HG02884 (cell line): ENCODE data around the gene CRB1.

Source experiments
- ATAC-seq: cut with Tn5 transposase; IDR thresholded peaks from one replicate; pipeline ENCODE4 v1.9.1; 2021; ENCODE audit warnings: mild to moderate bottlenecking, moderate library complexity; ENCODE audit not compliant: unreplicated experiment

The CRB1 gene

DNA sequence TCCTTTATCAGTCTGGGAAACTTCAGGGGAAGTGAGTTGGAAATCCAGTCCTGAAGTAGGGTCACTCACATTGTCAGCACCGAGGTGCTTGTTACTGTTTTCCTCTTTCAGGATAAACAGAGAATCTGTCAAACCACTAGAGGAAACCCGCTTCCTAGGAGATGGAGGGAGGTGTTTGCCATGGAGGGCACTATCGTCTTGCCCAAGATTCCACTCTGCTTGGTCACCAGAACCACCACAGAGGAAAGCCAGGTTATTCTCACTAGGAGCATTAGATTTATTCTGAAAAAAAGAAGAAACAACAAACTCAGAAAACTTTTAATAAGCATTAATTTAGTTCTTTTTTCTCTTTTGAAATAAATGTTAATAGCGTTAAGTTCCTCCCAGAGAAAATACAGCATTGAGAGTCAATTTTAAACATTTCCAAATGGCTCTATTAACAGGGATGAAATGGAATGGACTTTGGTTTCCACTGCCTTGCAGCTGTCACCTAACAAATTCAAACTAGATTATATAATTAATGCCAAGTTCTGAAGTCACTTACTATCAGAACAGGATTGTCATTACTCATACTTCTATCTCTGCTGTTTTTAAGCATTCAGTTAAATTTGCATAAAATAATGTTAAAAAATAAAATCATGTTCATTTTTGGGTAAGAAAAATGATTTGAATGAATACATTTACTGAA is 242.8 kb downstream of the CRB1 start:
- ATAC-seq: no peak

DNA sequence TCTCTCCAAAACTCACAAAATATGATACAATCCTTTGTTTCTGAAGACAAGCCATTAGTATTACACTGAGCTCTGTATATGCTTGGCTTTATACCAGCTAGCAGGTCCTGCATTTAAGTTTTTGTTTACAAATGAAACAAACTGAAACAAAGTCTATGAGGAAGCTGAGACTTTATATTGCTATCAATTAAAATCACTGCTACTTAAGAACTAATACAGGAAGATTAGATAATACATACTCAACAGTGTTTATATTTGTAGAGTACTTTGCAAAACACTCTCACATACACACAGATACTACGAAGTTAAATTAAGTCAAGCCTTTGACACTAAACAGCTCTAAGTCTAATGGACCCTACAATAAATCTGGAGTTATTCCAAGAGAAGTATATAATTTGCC is 247.4 kb downstream of the CRB1 start:
- no peak for ATAC-seq

DNA sequence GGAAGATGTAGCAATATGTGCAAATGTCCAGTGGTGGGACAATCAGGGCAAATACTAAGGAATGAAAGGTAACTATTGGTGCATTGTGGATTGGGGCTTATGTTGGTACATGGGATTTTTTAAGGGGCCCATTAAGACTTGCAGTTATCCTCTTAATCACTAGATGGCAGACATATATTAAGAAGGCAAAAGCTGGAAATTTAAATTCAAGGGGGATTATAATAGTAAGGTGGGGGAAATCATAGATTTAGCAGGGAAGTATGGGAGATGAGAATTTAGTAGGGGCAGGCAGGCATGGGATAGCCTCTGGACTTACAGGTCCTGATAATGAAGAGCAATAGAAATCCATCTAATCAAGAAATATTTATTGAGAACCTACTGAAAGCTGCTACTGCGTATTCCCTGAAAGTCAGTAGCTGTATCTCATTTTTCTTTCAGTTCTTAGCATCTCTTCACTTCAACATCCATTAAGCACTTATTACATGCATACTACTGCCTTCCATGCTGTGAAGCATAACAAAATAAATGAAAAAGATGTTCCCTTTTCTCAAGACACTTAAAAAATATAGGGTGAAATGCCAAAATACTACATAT is 251.8 kb downstream of the CRB1 start:
- no peak for ATAC-seq

GRCh38 chr1:197521118-197521739 is 253.2 kb downstream of the CRB1 start:
- peak; percentile 72 for ATAC-seq

DNA sequence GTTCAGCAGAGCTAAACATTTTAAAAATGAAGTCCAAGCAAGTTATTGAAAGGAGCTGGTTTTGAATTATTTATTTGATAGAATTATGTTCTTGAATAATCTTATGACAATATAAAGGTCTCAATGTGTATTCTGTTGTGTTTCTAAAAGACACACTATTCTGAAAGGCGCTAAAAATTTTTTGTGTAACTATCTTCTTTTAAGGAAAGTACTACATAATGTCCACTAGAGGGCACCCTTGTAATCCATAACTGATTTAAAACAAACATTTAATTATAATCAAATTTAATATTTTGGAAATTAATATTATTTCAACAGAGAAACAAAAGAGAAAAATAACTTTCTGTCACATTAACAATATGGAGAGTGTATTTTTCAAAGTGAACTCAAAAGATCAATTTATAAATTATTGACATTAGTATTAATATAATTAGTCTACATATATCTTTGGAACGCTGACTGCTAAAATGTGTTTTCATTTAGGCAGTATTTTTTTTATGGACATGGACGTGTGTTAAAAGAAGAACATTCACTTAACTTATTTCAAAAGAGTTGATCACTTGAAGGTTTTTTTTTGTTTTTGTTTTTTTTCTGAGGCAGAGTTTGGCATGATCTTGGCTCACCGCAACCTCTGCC is 258.8 kb downstream of the CRB1 start:
- ATAC-seq: no peak
